Astrocyte of the hippocampus (primary cell): ENCODE results near the gene TAMALIN.

Experiments
- DNase-seq: peaks from one replicate; pipeline ENCODE4 v3.0.0; 2011; ENCODE audit warnings: low read depth, low spot score

TAMALIN gene

GRCh38 chr12:52054833-52055730 lies 48.3 kb downstream of the TAMALIN start:
- no peak for DNase-seq

- no peak for DNase-seq
Observed at GRCh38 chr12:52055731-52056711, 49.3 kb downstream of the TAMALIN start.

- no peak for DNase-seq
Observed at GRCh38 chr12:52056801-52057637, 50.3 kb downstream of the TAMALIN start.

- DNase-seq = no peak
Observed at GRCh38 chr12:52057638-52058576, 51.2 kb downstream of the TAMALIN start.

- DNase-seq = no peak
Observed at GRCh38 chr12:52058631-52059361, 52.0 kb downstream of the TAMALIN start.

GRCh38 chr12:52059582-52060497 lies 53.1 kb downstream of the TAMALIN start:
- peak; percentile 49 for DNase-seq

GRCh38 chr12:52060498-52061177 lies 53.9 kb downstream of the TAMALIN start:
- DNase-seq = peak; percentile 24

- no peak for DNase-seq
Observed at GRCh38 chr12:52061470-52062166, 54.9 kb downstream of the TAMALIN start.

- no peak for DNase-seq
Observed at GRCh38 chr12:52062167-52063081, 55.7 kb downstream of the TAMALIN start.

- DNase-seq = no peak
Observed at GRCh38 chr12:52063082-52063924, 56.6 kb downstream of the TAMALIN start.

GRCh38 chr12:52063981-52064649 lies 57.4 kb downstream of the TAMALIN start:
- DNase-seq = peak; percentile 76
